CD14-positive monocyte (primary cell): ENCODE data around the gene RBKS. TPM values are rescaled to one million over a fixed set of nuclear protein-coding genes. Genes with fewer than 3 reads are reported as not detected.

Experiments used
- DNase-seq, 3 donors: peaks; one replicate each; pipeline ENCODE4 v3.0.0-alpha.2; 2011 to 2022
- H2AFZ ChIP-seq: 2 replicates; pipeline ENCODE4 v1.6.0; 2012; ENCODE audit warnings: mild to moderate bottlenecking, low read depth, low read length, inconsistent platforms; ENCODE audit not compliant: insufficient read depth, poor library complexity, severe bottlenecking
- H3K27ac ChIP-seq, 2 donors: 1 replicate in 1 of 2; 2 replicates in 1 of 2; pipeline ENCODE4 v1.5.1; 2012 to 2013; ENCODE audit warnings: low read length in 2 of 2, control low read depth in 1 of 2, inconsistent platforms in 1 of 2, low read depth in 1 of 2, mild to moderate bottlenecking in 1 of 2
- H3K27me3 ChIP-seq, 2 donors: one replicate each; pipeline versions ENCODE4 v1.6.0 to v1.6.1; 2011 to 2013; ENCODE audit warnings: low read length in 2 of 2; ENCODE audit not compliant: control insufficient read depth in 2 of 2, insufficient read depth in 2 of 2
- H3K36me3 ChIP-seq, 2 donors: replicated peaks in 1 of 2; 1 replicate in 1 of 2; 2 replicates in 1 of 2; pipeline versions ENCODE4 v1.5.1 to v1.6.1; 2012 to 2013; ENCODE audit warnings: low read length in 2 of 2, control low read depth in 1 of 2, inconsistent platforms in 1 of 2, mild to moderate bottlenecking in 1 of 2; ENCODE audit not compliant: insufficient read depth in 2 of 2, control insufficient read depth in 1 of 2
- H3K4me1 ChIP-seq, 2 donors: 1 replicate in 1 of 2; 2 replicates in 1 of 2; pipeline versions ENCODE4 v1.5.1 to v1.6.1; 2012 to 2013; ENCODE audit warnings: low read length in 2 of 2, control low read depth in 1 of 2, inconsistent platforms in 1 of 2, mild to moderate bottlenecking in 1 of 2, moderate library complexity in 1 of 2; ENCODE audit not compliant: insufficient read depth in 2 of 2, control insufficient read depth in 1 of 2
- H3K4me2 ChIP-seq: replicated peaks from 2 replicates; pipeline ENCODE3; 2012; ENCODE audit warnings: low read length, moderate library complexity, mild to moderate bottlenecking; ENCODE audit not compliant: poor library complexity, severe bottlenecking; ENCODE audit errors: extremely low read depth
- H3K4me3 ChIP-seq, 3 experiments: fragments of 200-600 bp in 1 of 3; sonication (generic) in 1 of 3; replicated peaks in 1 of 3; 1 replicate in 2 of 3; 2 replicates in 1 of 3; pipeline ENCODE4 v1.5.1; 2011 to 2013; ENCODE audit warnings: low read length in 3 of 3, mild to moderate bottlenecking in 3 of 3, control low read depth in 2 of 3, low read depth in 2 of 3, inconsistent platforms in 1 of 3, moderate library complexity in 1 of 3
- H3K79me2 ChIP-seq: 2 replicates; pipeline ENCODE4 v1.6.0; 2012; ENCODE audit warnings: mild to moderate bottlenecking, control low read depth, inconsistent platforms, low read length, moderate library complexity; ENCODE audit not compliant: insufficient read depth
- H3K9ac ChIP-seq: 2 replicates; pipeline ENCODE4 v1.6.0; 2017; ENCODE audit warnings: low read length, mild to moderate bottlenecking; ENCODE audit not compliant: insufficient read depth, poor library complexity, severe bottlenecking
- H3K9me3 ChIP-seq, 2 donors: replicated peaks in 1 of 2; 1 replicate in 1 of 2; 2 replicates in 1 of 2; pipeline versions ENCODE4 v1.5.1 to v1.6.1; 2012 to 2013; ENCODE audit warnings: low read length in 2 of 2, control low read depth in 1 of 2; ENCODE audit not compliant: control insufficient read depth in 1 of 2, insufficient read depth in 1 of 2
- H4K20me1 ChIP-seq: 2 replicates; pipeline ENCODE4 v1.6.0; 2012; ENCODE audit warnings: mild to moderate bottlenecking, low read length, control low read depth, moderate library complexity; ENCODE audit not compliant: insufficient read depth
- H3K27ac Mint-ChIP-seq, 7 donors: one replicate each; pipeline ENCODE4 v1.8.0; 2020; ENCODE audit warnings: mild to moderate bottlenecking in 7 of 7, mixed read lengths in 7 of 7, moderate library complexity in 6 of 7, inconsistent platforms in 2 of 7
- H3K27me3 Mint-ChIP-seq, 3 donors: one replicate each; pipeline ENCODE4 v1.8.0; 2021 to 2022; ENCODE audit warnings: low read depth in 3 of 3, mild to moderate bottlenecking in 3 of 3, mixed read lengths in 3 of 3, moderate library complexity in 3 of 3, inconsistent platforms in 1 of 3
- H3K36me3 Mint-ChIP-seq, 2 donors: one replicate each; pipeline ENCODE4 v1.8.0; 2020; ENCODE audit warnings: mixed read lengths in 2 of 2, inconsistent platforms in 1 of 2, mild to moderate bottlenecking in 1 of 2
- H3K4me1 Mint-ChIP-seq: one replicate; pipeline ENCODE4 v1.8.0; 2020; ENCODE audit warnings: mild to moderate bottlenecking, mixed read lengths
- H3K4me3 Mint-ChIP-seq, 2 donors: one replicate each; pipeline ENCODE4 v1.8.0; 2020; ENCODE audit warnings: mild to moderate bottlenecking in 2 of 2, mixed read lengths in 2 of 2, moderate library complexity in 1 of 2
- H3K9me3 Mint-ChIP-seq, 7 donors: one replicate each; pipeline ENCODE4 v1.8.0; 2020 to 2022; ENCODE audit warnings: mixed read lengths in 7 of 7, mild to moderate bottlenecking in 6 of 7, moderate library complexity in 6 of 7, inconsistent platforms in 2 of 7
- WGBS: methylation state at CpG from one replicate; pipeline ENCODE4 v1.1.5; 2013; ENCODE audit warnings: missing lambda C conversion rate; ENCODE audit not compliant: insufficient coverage; 5-methylcytosine and 5-hydroxymethylcytosine counted together
- intact Hi-C, 2 donors: fragments of 100-400 bp; cut with micrococcal nuclease; formaldehyde crosslinking; loops; one replicate each; pipeline versions ENCODE4 v1.15.0 to v1.15.1; 2023
- polyA plus RNA-seq, 3 donors: library from polyadenylated mRNA; depleted of rRNA in 1 of 3; unstranded in 2 of 3; stranded (reverse) in 1 of 3; fragments of 300-500 nt in 2 of 3; fragments of >200 nt in 1 of 3; fragmentation: Illumina TruSeq in 2 of 3; gene quantifications; 1 replicate in 2 of 3; 2 replicates in 1 of 3; pipeline ENCODE4 v1.2.3, GENCODE V29; 2012 to 2021
- TF ChIP-seq, protein P1 (sequence below): fragments of 200-600 bp; IDR thresholded peaks from one replicate; pipeline ENCODE4 v1.8.0; 2022; ENCODE audit warnings: antibody characterized with exemption, mild to moderate bottlenecking

The RBKS gene
- polyA plus RNA-seq, 3 donors, result 3.9 to 39.1 (median 4.3) TPM

DNA sequence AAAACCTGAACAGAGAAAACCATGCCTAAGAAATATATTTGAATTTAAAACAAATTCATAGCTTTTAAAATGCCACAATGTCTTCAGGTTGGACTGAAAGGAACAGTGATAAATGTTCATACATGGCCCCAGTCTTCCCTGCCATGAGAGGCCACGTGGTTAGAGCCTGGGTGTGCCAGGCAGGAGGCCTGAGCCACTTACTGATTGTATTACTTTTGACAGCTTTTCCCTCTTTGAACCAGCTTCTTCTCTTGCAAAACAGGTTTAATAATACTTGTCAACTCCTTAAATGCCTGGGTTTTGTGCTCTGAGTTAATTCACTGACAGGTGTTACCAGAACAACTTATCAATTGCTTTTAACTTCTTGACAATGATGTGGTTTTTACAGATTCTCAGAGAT lies 27.0 kb downstream of the RBKS start:
- Mint-ChIP-seq H3K36me3 (no peaks in the 10 kb centered on the region), H3K27me3 (peaks cover 0 to 4% (median 0%) of the 10 kb centered on the region in 3 donors), H3K4me3 (no peak overlapping the region), H3K9me3 (peaks cover 0 to 3% (median 0%) of the 10 kb centered on the region in 7 donors), H3K27ac (no peak overlapping the region), H3K4me1 (peaks cover 34% of the 10 kb centered on the region)
- intact Hi-C loops, result no loop called here
- Histone ChIP-seq H3K9ac (no peak overlapping the region), H3K4me1 (peaks cover 12 to 45% of the 10 kb centered on the region in 2 donors), H3K36me3 (no peaks in the 10 kb centered on the region), H3K27ac (no peak overlapping the region), H3K4me2 (no peak overlapping the region), H3K9me3 (no peaks in the 10 kb centered on the region), H3K79me2 (no peaks in the 10 kb centered on the region), H3K27me3 (no peaks in the 10 kb centered on the region), H4K20me1 (no peaks in the 10 kb centered on the region), H3K4me3 (no peak overlapping the region), H2AFZ (no peak overlapping the region)
- TF ChIP-seq, protein P1, sequence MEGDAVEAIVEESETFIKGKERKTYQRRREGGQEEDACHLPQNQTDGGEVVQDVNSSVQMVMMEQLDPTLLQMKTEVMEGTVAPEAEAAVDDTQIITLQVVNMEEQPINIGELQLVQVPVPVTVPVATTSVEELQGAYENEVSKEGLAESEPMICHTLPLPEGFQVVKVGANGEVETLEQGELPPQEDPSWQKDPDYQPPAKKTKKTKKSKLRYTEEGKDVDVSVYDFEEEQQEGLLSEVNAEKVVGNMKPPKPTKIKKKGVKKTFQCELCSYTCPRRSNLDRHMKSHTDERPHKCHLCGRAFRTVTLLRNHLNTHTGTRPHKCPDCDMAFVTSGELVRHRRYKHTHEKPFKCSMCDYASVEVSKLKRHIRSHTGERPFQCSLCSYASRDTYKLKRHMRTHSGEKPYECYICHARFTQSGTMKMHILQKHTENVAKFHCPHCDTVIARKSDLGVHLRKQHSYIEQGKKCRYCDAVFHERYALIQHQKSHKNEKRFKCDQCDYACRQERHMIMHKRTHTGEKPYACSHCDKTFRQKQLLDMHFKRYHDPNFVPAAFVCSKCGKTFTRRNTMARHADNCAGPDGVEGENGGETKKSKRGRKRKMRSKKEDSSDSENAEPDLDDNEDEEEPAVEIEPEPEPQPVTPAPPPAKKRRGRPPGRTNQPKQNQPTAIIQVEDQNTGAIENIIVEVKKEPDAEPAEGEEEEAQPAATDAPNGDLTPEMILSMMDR, result no peak
- no CpG with 5 or more reads among the region's 1 CpG for WGBS
- DNase-seq, result no peak

DNA sequence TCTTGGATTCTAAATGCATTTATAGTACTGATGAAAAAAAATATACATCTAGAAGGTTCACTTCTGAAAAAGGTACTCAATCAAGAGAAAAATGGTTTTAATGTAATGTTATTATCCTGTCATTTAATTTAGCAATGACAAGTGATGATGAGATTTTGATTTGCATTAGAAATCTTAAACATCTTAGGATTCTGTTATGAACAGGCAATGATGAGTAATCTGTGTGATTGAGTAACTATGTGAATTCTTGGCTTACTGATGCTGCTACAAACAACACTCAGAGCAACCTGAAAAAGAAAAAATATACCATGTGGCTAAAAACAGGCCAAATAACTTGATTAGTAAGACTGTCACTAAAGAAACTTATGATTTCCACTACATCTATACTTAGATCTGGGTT lies 30.1 kb downstream of the RBKS start:
- Histone ChIP-seq H3K36me3 (no peaks in the 10 kb centered on the region), H3K9ac (no peak overlapping the region), H3K27me3 (no peaks in the 10 kb centered on the region), H4K20me1 (no peaks in the 10 kb centered on the region), H3K79me2 (no peaks in the 10 kb centered on the region), H3K4me2 (no peak overlapping the region), H3K4me1 (peaks cover 12 to 35% of the 10 kb centered on the region in 2 donors), H2AFZ (no peak overlapping the region), H3K4me3 (no peak overlapping the region), H3K27ac (peak overlapping the region in 1 of 2 donors; percentile 22), H3K9me3 (no peaks in the 10 kb centered on the region)
- Mint-ChIP-seq H3K4me3 (no peak overlapping the region), H3K9me3 (peaks cover 0 to 4% (median 0%) of the 10 kb centered on the region in 7 donors), H3K27me3 (peaks cover 0 to 1% (median 0%) of the 10 kb centered on the region in 3 donors), H3K27ac (peak overlapping the region in 6 of 7 donors; percentile 1 to 74 (median 66)), H3K36me3 (no peaks in the 10 kb centered on the region), H3K4me1 (peaks cover 29% of the 10 kb centered on the region)
- DNase-seq, result peak; percentile 49 to 85 (median 73)
- TF ChIP-seq, protein P1, result no peak
- intact Hi-C loops, result no loop called here
